ENCODE results near the gene MACF1. TPM values are rescaled to one million over a fixed set of nuclear protein-coding genes. Genes with fewer than 3 reads are reported as not detected.

Gene MACF1
- total RNA-seq, 1 donor from 2014 or later, result 222 TPM

DNA sequence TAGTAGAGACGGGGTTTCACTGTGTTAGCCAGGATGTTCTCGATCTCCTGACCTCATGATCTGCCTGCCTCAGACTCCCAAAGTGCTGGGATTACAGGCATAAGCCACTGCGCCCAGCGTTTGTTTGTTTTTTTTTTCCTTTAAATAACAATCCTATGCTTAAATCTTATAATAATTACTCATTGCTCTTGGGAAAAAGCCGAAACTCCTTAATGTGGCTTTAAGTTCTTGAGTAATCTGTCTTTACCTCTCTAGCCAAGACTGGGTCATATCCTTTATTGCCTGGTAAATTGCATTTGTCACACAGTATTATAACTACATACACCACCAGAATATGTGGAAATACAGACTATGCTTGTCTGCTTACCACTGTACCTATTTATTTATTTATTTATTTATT, 97.1 kb downstream of the MACF1 start:
- peaks cover 34% of the 10 kb centered on the region for H3K36me3 ChIP-seq
- H3K9me3 Mint-ChIP-seq, result no peaks in the 10 kb centered on the region
- H3K9me3 ChIP-seq (ENCODE audit: low read depth), result no peaks in the 10 kb centered on the region
- no peak overlapping the region for H2AFZ ChIP-seq (replicated peaks)
- no peaks in the 10 kb centered on the region for H3K79me2 ChIP-seq (ENCODE audit: low read depth)
- TF ChIP-seq, protein P1, sequence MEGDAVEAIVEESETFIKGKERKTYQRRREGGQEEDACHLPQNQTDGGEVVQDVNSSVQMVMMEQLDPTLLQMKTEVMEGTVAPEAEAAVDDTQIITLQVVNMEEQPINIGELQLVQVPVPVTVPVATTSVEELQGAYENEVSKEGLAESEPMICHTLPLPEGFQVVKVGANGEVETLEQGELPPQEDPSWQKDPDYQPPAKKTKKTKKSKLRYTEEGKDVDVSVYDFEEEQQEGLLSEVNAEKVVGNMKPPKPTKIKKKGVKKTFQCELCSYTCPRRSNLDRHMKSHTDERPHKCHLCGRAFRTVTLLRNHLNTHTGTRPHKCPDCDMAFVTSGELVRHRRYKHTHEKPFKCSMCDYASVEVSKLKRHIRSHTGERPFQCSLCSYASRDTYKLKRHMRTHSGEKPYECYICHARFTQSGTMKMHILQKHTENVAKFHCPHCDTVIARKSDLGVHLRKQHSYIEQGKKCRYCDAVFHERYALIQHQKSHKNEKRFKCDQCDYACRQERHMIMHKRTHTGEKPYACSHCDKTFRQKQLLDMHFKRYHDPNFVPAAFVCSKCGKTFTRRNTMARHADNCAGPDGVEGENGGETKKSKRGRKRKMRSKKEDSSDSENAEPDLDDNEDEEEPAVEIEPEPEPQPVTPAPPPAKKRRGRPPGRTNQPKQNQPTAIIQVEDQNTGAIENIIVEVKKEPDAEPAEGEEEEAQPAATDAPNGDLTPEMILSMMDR (IDR thresholded peaks at IDR 0.05), result no peak
- TF ChIP-seq EZH2 (IDR thresholded peaks at IDR 0.05) (no peak), EZH2phosphoT487 (IDR thresholded peaks at IDR 0.05) (no peak)
- H4K20me1 ChIP-seq (ENCODE audit: low read depth), result no peaks in the 10 kb centered on the region
- DNase-seq (ENCODE audit: low spot score), result no peak
- H3K4me1 Mint-ChIP-seq, result peaks cover 3% of the 10 kb centered on the region
- H3K9ac ChIP-seq, result no peak overlapping the region
- no peak overlapping the region for H3K27ac Mint-ChIP-seq
- no peak overlapping the region for H3K4me2 ChIP-seq
- H3K27me3 Mint-ChIP-seq (ENCODE audit: insufficient read depth, low read depth), result no peaks in the 10 kb centered on the region
- H3F3A ChIP-seq (ENCODE audit: low read depth), result no peaks in the 10 kb centered on the region
- no peak overlapping the region for H3K27ac ChIP-seq
- H3K4me3 Mint-ChIP-seq, result no peak overlapping the region
- no peak overlapping the region for H3K4me3 ChIP-seq
- peaks cover 57% of the 10 kb centered on the region for H3K36me3 Mint-ChIP-seq
- no peaks in the 10 kb centered on the region for H3K27me3 ChIP-seq
- H3K4me1 ChIP-seq, result no peaks in the 10 kb centered on the region

DNA sequence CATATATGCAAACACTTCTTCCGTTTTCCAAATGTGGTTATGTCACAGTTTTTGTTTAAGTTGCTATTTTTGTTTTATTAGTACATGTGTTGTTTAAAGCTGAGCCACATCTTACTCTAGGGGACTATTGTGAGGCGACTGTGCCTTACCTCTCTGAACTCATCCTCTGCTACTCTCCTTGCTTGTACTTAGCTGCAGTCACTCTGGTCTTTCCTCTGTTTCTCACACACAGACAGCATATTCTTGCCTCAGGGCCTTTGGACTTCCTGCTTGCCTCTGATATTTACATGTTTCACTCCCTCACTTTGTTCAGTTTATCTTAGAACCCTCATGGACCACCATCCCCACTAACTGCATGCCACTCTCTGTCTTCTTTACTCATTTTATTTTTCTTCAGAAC, 101.1 kb downstream of the MACF1 start:
- Histone ChIP-seq H4K20me1 (ENCODE audit: low read depth) (no peaks in the 10 kb centered on the region), H3K9ac (no peak overlapping the region), H3K4me1 (no peaks in the 10 kb centered on the region), H3K79me2 (ENCODE audit: low read depth) (no peaks in the 10 kb centered on the region), H3F3A (ENCODE audit: low read depth) (peaks cover 7% of the 10 kb centered on the region), H3K4me2 (no peak overlapping the region), H3K4me3 (no peak overlapping the region), H3K9me3 (ENCODE audit: low read depth) (no peaks in the 10 kb centered on the region), H2AFZ (replicated peaks) (no peak overlapping the region), H3K27ac (no peak overlapping the region), H3K36me3 (peaks cover 19% of the 10 kb centered on the region), H3K27me3 (no peaks in the 10 kb centered on the region)
- H3K36me3 Mint-ChIP-seq, result peaks cover 52% of the 10 kb centered on the region
- no peak overlapping the region for H3K4me3 Mint-ChIP-seq
- H3K27me3 Mint-ChIP-seq (ENCODE audit: insufficient read depth, low read depth), result no peaks in the 10 kb centered on the region
- DNase-seq (ENCODE audit: low spot score), result no peak
- TF ChIP-seq, protein P1 (IDR thresholded peaks at IDR 0.05), result no peak
- TF ChIP-seq EZH2 (IDR thresholded peaks at IDR 0.05) (no peak), EZH2phosphoT487 (IDR thresholded peaks at IDR 0.05) (no peak)
- peaks cover 3% of the 10 kb centered on the region for H3K4me1 Mint-ChIP-seq
- H3K27ac Mint-ChIP-seq, result no peak overlapping the region
- no peaks in the 10 kb centered on the region for H3K9me3 Mint-ChIP-seq

DNA sequence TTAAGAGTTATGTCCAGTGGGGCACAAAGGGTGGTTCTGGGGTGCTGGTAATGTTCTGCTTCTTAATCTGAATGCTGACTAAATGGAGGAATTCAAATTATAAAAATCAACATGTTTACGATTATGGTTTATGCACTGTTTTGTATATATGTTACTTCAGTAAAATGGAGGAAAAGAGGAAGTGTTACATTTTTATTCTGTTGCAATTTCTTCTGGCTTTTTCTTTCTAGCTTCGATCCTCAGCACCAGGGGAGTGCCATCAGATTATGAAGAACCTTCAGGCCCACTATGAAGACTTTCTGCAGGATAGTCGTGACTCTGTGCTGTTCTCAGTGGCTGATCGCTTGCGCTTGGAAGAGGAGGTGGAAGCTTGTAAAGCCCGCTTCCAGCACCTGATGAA, 105.5 kb downstream of the MACF1 start:
- Histone ChIP-seq H3F3A (ENCODE audit: low read depth) (peaks cover 7% of the 10 kb centered on the region), H3K9ac (no peak overlapping the region), H3K27me3 (no peaks in the 10 kb centered on the region), H3K4me2 (no peak overlapping the region), H3K4me3 (no peak overlapping the region), H3K36me3 (peaks cover 31% of the 10 kb centered on the region), H3K4me1 (no peaks in the 10 kb centered on the region), H2AFZ (replicated peaks) (no peak overlapping the region), H3K27ac (peak overlapping the region; percentile 22), H3K79me2 (ENCODE audit: low read depth) (no peaks in the 10 kb centered on the region), H3K9me3 (ENCODE audit: low read depth) (no peaks in the 10 kb centered on the region), H4K20me1 (ENCODE audit: low read depth) (peaks cover 9% of the 10 kb centered on the region)
- no peak for DNase-seq (ENCODE audit: low spot score)
- Mint-ChIP-seq H3K36me3 (peaks cover 41% of the 10 kb centered on the region), H3K4me1 (no peaks in the 10 kb centered on the region), H3K4me3 (no peak overlapping the region), H3K27ac (no peak overlapping the region), H3K27me3 (ENCODE audit: insufficient read depth, low read depth) (no peaks in the 10 kb centered on the region), H3K9me3 (no peaks in the 10 kb centered on the region)
- TF ChIP-seq, protein P1 (IDR thresholded peaks at IDR 0.05), result no peak
- no peak for TF ChIP-seq EZH2 (IDR thresholded peaks at IDR 0.05)
- TF ChIP-seq EZH2phosphoT487 (IDR thresholded peaks at IDR 0.05), result no peak

Measured in neural progenitor cell (in vitro differentiated cells).